Activated CD4-positive, CD25-positive, alpha-beta regulatory T cell (primary cell): ENCODE results near the gene SCLT1.

Source experiments
- DNase-seq, 4 experiments: peaks; one replicate each; lab custom pipeline; 2025; lab: John Stamatoyannopoulos, UW

Gene SCLT1

DNA sequence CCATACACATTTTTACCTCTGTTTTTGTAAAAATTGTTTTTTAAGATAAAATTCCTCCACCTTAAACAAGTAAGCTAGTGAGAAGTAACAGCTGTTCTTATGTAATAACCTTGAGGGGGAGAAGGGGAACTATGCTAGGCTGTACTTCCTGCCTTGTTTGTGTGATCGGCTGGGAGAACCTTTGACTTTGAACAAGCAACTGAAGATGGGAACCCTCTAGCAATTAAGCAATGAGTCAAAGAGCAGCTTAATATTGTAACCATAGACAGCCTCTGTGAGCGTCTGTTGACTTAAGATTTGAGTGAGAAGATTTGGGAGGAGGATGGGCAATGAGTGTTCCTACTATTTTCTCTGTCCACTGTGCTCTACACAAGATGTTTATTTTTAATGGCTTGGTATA lies 135.1 kb downstream of the SCLT1 start:
- no peak for DNase-seq

- DNase-seq = no peak
These were observed 135.9 kb downstream of the SCLT1 start for GRCh38 chr4:128957459-128957858.

DNA sequence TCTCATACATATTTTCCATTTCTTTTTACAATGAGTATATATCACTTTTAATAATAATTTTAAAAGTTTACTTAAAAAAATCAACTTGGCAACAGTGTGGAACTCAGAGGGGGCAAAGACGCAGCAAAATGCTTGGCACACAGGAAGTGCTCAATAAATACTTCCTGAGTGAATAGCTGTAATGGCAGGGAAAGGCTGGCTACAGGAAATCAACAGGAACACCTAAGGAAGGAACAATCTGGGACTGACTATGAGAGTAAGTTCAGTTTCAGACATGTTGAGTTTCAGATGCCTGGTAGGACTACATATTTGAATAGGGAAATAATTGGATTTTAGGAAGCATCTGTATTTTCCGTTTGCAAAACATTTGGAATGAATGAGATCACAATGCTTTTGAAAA lies 137.6 kb downstream of the SCLT1 start:
- no peak for DNase-seq

DNA sequence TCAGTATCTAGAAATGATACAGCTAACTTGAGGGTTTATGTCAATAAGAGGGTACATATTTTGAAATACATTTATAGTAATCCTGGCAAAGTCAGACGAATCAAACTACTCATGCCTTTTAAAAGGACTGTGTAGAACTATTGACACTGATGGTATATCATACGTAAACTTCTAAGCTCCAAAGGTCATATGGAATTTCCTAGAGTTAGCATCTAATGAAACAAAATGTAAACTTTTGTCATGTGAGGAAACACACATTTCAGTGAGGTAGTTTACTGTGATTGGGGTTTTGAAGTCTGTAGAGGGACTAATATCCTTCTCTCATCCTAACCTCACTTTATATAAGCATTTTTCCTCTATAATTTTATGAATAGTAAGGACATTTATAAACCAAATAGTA lies 138.4 kb downstream of the SCLT1 start:
- DNase-seq = no peak

GRCh38 chr4:128951316-128951715 lies 142.0 kb downstream of the SCLT1 start:
- no peak for DNase-seq

DNA sequence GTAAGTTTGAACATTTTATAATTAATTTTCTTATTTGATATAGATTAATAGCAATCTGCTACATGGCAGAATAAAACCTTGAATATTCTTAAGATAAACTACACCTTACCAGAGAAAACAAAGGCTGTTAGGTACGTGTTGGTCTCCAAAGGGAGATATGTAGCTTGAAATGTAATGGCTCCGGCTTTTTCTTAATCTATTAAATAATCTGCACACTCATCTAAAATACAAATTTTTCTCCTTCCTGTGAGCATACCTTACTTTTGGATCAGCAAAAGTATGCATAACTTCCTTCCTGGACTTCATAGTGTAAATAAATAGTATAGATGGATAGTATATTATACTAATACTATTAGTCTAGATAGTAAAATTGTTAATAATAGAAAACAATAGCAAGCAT lies 142.5 kb downstream of the SCLT1 start:
- DNase-seq = no peak

GRCh38 chr4:128946916-128947315 lies 146.4 kb downstream of the SCLT1 start:
- DNase-seq = no peak

DNA sequence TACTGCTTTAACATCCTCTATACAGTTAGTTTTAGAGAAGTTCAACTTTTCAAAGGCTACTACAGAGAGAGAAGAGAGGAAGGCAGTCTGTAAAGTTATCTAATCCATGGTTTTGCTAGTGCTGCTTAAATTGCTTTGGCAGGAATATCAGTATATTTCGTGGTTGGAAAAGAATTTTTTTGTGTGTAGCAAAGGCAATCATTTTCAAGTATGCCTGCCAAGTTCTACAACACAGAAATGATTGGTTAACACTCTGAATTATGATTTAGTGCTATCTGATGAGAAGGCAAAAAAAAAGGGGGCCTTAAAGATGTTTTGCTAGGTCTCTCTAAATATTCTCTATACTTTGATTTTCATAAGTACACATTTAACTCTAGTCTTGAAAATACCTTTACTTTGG lies 150.7 kb downstream of the SCLT1 start:
- DNase-seq = no peak

- no peak for DNase-seq
These were observed 152.4 kb downstream of the SCLT1 start for GRCh38 chr4:128940971-128941370.

DNA sequence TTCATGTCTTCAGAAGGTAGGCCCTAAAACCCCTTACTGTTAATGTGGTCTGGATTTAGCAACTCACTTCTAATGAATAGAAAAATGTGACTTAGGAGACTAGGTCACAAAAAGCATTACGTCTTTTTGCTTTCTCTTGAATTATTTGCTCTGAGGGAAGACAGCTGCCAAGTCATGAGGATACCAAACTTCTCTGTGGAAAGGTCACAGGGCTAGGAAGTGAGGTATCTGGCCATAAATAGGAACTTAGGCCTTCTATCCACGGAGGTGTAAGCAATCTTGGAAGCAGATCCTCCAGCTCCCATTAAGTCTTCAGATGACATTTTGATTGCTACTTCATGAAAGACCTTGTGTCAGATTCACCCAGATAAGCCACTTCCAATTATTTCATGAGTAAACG lies 163.3 kb downstream of the SCLT1 start:
- DNase-seq = no peak

- DNase-seq = no peak
These were observed 168.4 kb downstream of the SCLT1 start for GRCh38 chr4:128924951-128925350.

DNA sequence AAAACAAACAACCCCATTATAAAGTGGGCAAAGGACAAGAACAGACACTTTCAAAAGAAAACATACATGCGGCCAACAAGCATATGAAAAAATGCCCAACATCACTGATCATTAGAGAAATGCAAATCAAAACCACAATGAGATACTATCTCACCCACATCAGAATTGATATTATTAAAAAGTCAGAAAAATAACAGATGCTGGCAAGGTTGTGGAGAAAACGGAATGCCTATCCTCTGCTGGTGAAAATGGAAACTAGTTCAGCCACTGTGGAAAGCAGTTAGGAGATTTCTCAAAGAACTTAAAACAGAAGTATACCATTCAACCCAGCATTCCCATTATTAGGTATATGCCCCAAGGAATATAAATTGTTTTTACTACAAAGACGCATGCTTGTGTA lies 171.4 kb downstream of the SCLT1 start:
- no peak for DNase-seq

- no peak for DNase-seq
These were observed 175.6 kb downstream of the SCLT1 start for GRCh38 chr4:128917781-128918180.

- DNase-seq = no peak
These were observed 176.5 kb downstream of the SCLT1 start for GRCh38 chr4:128916832-128917231.

DNA sequence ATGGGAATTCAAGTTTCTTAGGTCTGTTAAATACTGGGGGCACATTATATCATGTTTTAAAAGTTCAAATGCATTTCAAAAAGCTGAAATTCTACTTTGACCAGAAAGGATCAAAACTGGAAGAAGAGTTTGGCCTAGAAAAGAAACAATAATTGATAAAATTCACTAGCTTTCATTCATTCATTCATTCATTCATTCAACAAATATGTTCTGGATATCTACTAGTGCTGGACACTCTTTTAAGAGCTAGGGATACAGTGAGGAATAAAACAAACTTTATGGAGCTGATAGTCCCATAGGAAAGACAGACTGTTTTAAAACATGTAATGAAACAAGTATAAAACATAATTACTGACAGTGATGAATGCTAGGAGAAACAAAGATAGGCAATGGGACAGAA lies 177.8 kb downstream of the SCLT1 start:
- no peak for DNase-seq

- DNase-seq = no peak
These were observed 180.1 kb downstream of the SCLT1 start for GRCh38 chr4:128913228-128913627.

- DNase-seq = no peak
These were observed 184.6 kb downstream of the SCLT1 start for GRCh38 chr4:128908735-128909134.

- DNase-seq = no peak
These were observed 185.4 kb downstream of the SCLT1 start for GRCh38 chr4:128907981-128908380.

- no peak for DNase-seq
These were observed 186.8 kb downstream of the SCLT1 start for GRCh38 chr4:128906581-128906980.

- DNase-seq = no peak
These were observed 188.5 kb downstream of the SCLT1 start for GRCh38 chr4:128904821-128905220.

DNA sequence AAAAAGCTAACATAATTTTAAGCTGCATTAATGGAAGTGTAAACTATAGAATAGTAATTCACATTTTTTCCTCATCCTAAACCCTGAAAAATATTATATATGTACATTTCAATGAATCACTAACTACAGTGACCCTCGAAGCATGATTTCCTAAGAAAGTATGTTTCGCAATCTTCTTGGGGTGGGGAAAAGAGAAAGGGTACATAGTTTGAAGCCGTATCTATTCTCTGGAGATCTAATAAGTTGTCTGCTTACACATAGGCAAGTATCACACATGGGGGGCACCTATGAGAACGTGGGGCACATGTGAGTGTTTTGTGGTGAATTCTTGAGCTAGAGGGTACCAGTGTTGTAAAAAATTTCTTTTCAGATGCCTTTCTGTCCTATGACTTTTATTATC lies 212.7 kb downstream of the SCLT1 start:
- no peak for DNase-seq

- DNase-seq = no peak
These were observed 213.4 kb downstream of the SCLT1 start for GRCh38 chr4:128879971-128880370.

DNA sequence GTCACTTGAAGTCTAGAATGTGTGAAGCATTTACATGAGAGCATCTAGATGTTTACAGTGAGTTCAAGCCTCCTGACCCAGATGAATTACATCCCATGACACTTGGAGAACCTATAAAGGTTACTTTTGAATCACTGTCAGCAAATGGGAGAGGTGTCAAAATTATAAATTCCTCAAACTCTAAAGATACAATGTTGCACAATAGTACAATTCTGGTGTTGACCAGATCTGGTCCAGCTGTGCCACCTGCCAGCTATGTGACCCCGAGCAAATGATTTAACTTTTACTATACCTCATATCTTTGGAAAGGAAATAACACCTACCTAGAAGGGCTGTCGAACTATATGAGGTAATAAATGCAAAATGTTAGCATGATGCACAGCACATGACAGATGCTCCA lies 214.1 kb downstream of the SCLT1 start:
- no peak for DNase-seq

- no peak for DNase-seq
These were observed 215.4 kb downstream of the SCLT1 start for GRCh38 chr4:128877934-128878333.

DNA sequence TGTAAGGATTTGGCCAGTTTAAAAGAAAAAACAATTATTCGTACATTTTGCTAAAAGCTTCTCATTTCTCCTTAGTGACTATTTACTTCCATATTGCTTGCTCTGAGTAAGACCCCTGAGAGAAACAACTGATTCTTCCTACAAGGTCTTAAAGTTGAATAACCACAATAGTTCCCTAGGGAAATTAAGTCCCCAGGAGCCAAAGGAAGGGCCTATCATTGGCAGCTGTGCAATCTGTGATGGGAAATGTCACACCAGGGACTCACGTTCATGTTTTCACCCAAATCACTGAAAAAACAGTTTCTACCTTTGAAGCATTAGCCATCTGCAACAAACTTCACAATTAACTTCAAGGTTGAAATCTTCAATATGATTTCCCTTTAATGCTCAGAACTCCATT lies 217.1 kb downstream of the SCLT1 start:
- DNase-seq = no peak
